Neutrophil (primary cell): Measurements from ENCODE around the gene PLXNA4.

Source experiments
- H3K27ac ChIP-seq: fragments of 200-600 bp; sonication (generic); 2 replicates; pipeline ENCODE4 v1.5.1; 2016; ENCODE audit warnings: mild to moderate bottlenecking, moderate library complexity
- H3K27me3 ChIP-seq: fragments of 200-600 bp; sonication (generic); 2 replicates; pipeline ENCODE4 v1.6.0; 2016; ENCODE audit warnings: mild to moderate bottlenecking
- H3K36me3 ChIP-seq: fragments of 200-600 bp; sonication (generic); 2 replicates; pipeline ENCODE4 v1.5.1; 2017
- H3K4me1 ChIP-seq, 2 experiments: fragments of 200-600 bp in 1 of 2; sonication (generic) in 1 of 2; 1 replicate in 1 of 2; 2 replicates in 1 of 2; pipeline versions ENCODE4 v1.5.1 to v1.6.1; 2013 to 2016; ENCODE audit warnings: low read depth in 1 of 2, low read length in 1 of 2, mild to moderate bottlenecking in 1 of 2, moderate library complexity in 1 of 2; ENCODE audit not compliant: control insufficient read depth in 1 of 2, insufficient read depth in 1 of 2
- H3K4me3 ChIP-seq, 2 experiments: fragments of 200-600 bp in 1 of 2; sonication (generic) in 1 of 2; 1 replicate in 1 of 2; 2 replicates in 1 of 2; pipeline ENCODE4 v1.5.1; 2013 to 2016; ENCODE audit warnings: low read depth in 1 of 2, low read length in 1 of 2, mild to moderate bottlenecking in 1 of 2, moderate library complexity in 1 of 2
- H3K9me3 ChIP-seq: fragments of 200-600 bp; sonication (generic); 2 replicates; pipeline ENCODE4 v1.5.1; 2016
- CTCF ChIP-seq: fragments of 200-600 bp; sonication (generic); IDR thresholded peaks from 2 replicates; pipeline ENCODE4 v1.5.1; 2016; ENCODE audit warnings: antibody characterized with exemption

PLXNA4 gene

GRCh38 chr7:132355048-132355447 is 221.2 kb downstream of the PLXNA4 start:
- peaks cover 26% of the 10 kb centered on the region for H3K27me3 ChIP-seq
- no peaks in the 10 kb centered on the region for H3K36me3 ChIP-seq
- H3K9me3 ChIP-seq, result no peaks in the 10 kb centered on the region
- peaks cover 0 to 6% of the 10 kb centered on the region in 2 experiments for H3K4me1 ChIP-seq
- no peak for TF ChIP-seq CTCF
- H3K27ac ChIP-seq, result no peak overlapping the region
- no peak overlapping the region for H3K4me3 ChIP-seq

- Histone ChIP-seq H3K36me3 (no peaks in the 10 kb centered on the region), H3K4me1 (peaks cover 0 to 6% of the 10 kb centered on the region in 2 experiments)
- TF ChIP-seq CTCF, result no peak
Measured at GRCh38 chr7:132354527-132354926, 221.7 kb downstream of the PLXNA4 start.

GRCh38 chr7:132353936-132354335 is 222.3 kb downstream of the PLXNA4 start:
- peaks cover 0 to 6% of the 10 kb centered on the region in 2 experiments for H3K4me1 ChIP-seq
- no peak for TF ChIP-seq CTCF
- H3K9me3 ChIP-seq, result no peaks in the 10 kb centered on the region
- peaks cover 30% of the 10 kb centered on the region for H3K27me3 ChIP-seq
- H3K27ac ChIP-seq, result no peak overlapping the region
- H3K36me3 ChIP-seq, result no peaks in the 10 kb centered on the region
- H3K4me3 ChIP-seq, result no peak overlapping the region

More at GRCh38 chr7:132354527-132354926, 221.7 kb downstream of the PLXNA4 start:
- peaks cover 30% of the 10 kb centered on the region for H3K27me3 ChIP-seq
- no peak overlapping the region for H3K27ac ChIP-seq
- H3K4me3 ChIP-seq, result no peak overlapping the region
- no peaks in the 10 kb centered on the region for H3K9me3 ChIP-seq

- H3K27me3 ChIP-seq, result peaks cover 30% of the 10 kb centered on the region
- H3K9me3 ChIP-seq, result no peaks in the 10 kb centered on the region
- no peak for TF ChIP-seq CTCF
- H3K36me3 ChIP-seq, result no peaks in the 10 kb centered on the region
- H3K4me3 ChIP-seq, result no peak overlapping the region
- H3K4me1 ChIP-seq, result peaks cover 0 to 6% of the 10 kb centered on the region in 2 experiments
- H3K27ac ChIP-seq, result no peak overlapping the region
Measured at GRCh38 chr7:132352800-132353199, 223.5 kb downstream of the PLXNA4 start.

- TF ChIP-seq CTCF, result no peak
- Histone ChIP-seq H3K27me3 (peaks cover 24% of the 10 kb centered on the region), H3K27ac (no peak overlapping the region), H3K4me1 (peaks cover 0 to 6% of the 10 kb centered on the region in 2 experiments), H3K4me3 (no peak overlapping the region), H3K36me3 (no peaks in the 10 kb centered on the region), H3K9me3 (no peaks in the 10 kb centered on the region)
Measured at GRCh38 chr7:132351954-132352499, 224.2 kb downstream of the PLXNA4 start.

GRCh38 chr7:132350741-132351140 is 225.5 kb downstream of the PLXNA4 start:
- Histone ChIP-seq H3K36me3 (no peaks in the 10 kb centered on the region), H3K27me3 (peaks cover 29% of the 10 kb centered on the region), H3K9me3 (no peaks in the 10 kb centered on the region), H3K4me1 (peaks cover 0 to 6% of the 10 kb centered on the region in 2 experiments), H3K4me3 (no peak overlapping the region), H3K27ac (no peak overlapping the region)
- TF ChIP-seq CTCF, result no peak
